Fibroblast of skin of right biceps (primary cell): ENCODE data around the gene KCNJ18.
"Not testable (repeated sequence)": the region's sequence is repeated elsewhere in the genome, so short reads cannot be mapped to it uniquely, and the experiment has no call there.

Source experiments
- DNase-seq: peaks from one replicate; pipeline ENCODE4 v3.0.0-alpha.2; 2013

KCNJ18 gene

GRCh38 chr17:21691883-21692703 is at the start of gene KCNJ18:
Gene KCNJ18, plus strand, starts transcription at chr17:21692523. Its CDS starts 10,264 bp downstream, at chr17:21702787.
- DNase-seq = not testable (repeated sequence)

GRCh38 chr17:21648125-21648524 is 44.2 kb upstream of the KCNJ18 start:
- not testable (repeated sequence) for DNase-seq

- not testable (repeated sequence) for DNase-seq
Observed at GRCh38 chr17:21650043-21650442, 42.3 kb upstream of the KCNJ18 start.

- not testable (repeated sequence) for DNase-seq
Observed at GRCh38 chr17:21652049-21652448, 40.3 kb upstream of the KCNJ18 start.

- DNase-seq = not testable (repeated sequence)
Observed at GRCh38 chr17:21653211-21653610, 39.1 kb upstream of the KCNJ18 start.

GRCh38 chr17:21656518-21657309 is 35.6 kb upstream of the KCNJ18 start:
- not testable (repeated sequence) for DNase-seq

- DNase-seq = not testable (repeated sequence)
Observed at GRCh38 chr17:21659635-21660034, 32.7 kb upstream of the KCNJ18 start.

GRCh38 chr17:21661455-21661854 is 30.9 kb upstream of the KCNJ18 start:
- DNase-seq = not testable (repeated sequence)

GRCh38 chr17:21663166-21663565 is 29.2 kb upstream of the KCNJ18 start:
- DNase-seq = not testable (repeated sequence)

GRCh38 chr17:21663614-21664474 is 28.5 kb upstream of the KCNJ18 start:
- not testable (repeated sequence) for DNase-seq

GRCh38 chr17:21665171-21665570 is 27.2 kb upstream of the KCNJ18 start:
- DNase-seq = not testable (repeated sequence)

- not testable (repeated sequence) for DNase-seq
Observed at GRCh38 chr17:21665935-21666493, 26.3 kb upstream of the KCNJ18 start.

- not testable (repeated sequence) for DNase-seq
Observed at GRCh38 chr17:21666711-21667412, 25.5 kb upstream of the KCNJ18 start.

GRCh38 chr17:21667413-21668117 is 24.8 kb upstream of the KCNJ18 start:
- DNase-seq = not testable (repeated sequence)

GRCh38 chr17:21668118-21668488 is 24.2 kb upstream of the KCNJ18 start:
- DNase-seq = not testable (repeated sequence)

GRCh38 chr17:21668746-21669508 is 23.4 kb upstream of the KCNJ18 start:
- DNase-seq = not testable (repeated sequence)

- DNase-seq = not testable (repeated sequence)
Observed at GRCh38 chr17:21669616-21670360, 22.5 kb upstream of the KCNJ18 start.

- not testable (repeated sequence) for DNase-seq
Observed at GRCh38 chr17:21670361-21671155, 21.8 kb upstream of the KCNJ18 start.

- DNase-seq = not testable (repeated sequence)
Observed at GRCh38 chr17:21671437-21671836, 20.9 kb upstream of the KCNJ18 start.
